Tibial nerve (tissue), 4 donors: Measurements from ENCODE around the gene COQ4. TPM values are rescaled to one million over a fixed set of nuclear protein-coding genes. Genes with fewer than 3 reads are reported as not detected.

ENCODE experiments used
- DNase-seq, 2 donors: peaks; one replicate each; pipeline ENCODE4 v3.0.0-alpha.2; 2019; ENCODE audit warnings: low spot score in 2 of 2
- H3K27ac ChIP-seq, 4 donors: fragments of 200-600 bp; sonication (generic) in 3 of 4; one replicate each; pipeline ENCODE4 v1.5.1; 2017 to 2019; ENCODE audit warnings: mild to moderate bottlenecking in 1 of 4
- H3K27me3 ChIP-seq, 2 donors: fragments of 200-600 bp; sonication (generic) in 1 of 2; one replicate each; pipeline versions ENCODE4 v1.5.1 to v1.6.0; 2017 to 2019
- H3K36me3 ChIP-seq, 3 donors: fragments of 200-600 bp; sonication (generic); one replicate each; pipeline ENCODE4 v1.5.1; 2018 to 2019
- H3K4me1 ChIP-seq, 4 donors: fragments of 200-600 bp; sonication (generic) in 3 of 4; one replicate each; pipeline ENCODE4 v1.5.1; 2017 to 2019
- H3K4me3 ChIP-seq, 4 donors: fragments of 200-600 bp; sonication (generic) in 3 of 4; one replicate each; pipeline ENCODE4 v1.5.1; 2017 to 2019; ENCODE audit warnings: mild to moderate bottlenecking in 1 of 4, moderate library complexity in 1 of 4
- H3K9me3 ChIP-seq, 4 donors: fragments of 200-600 bp; sonication (generic) in 3 of 4; one replicate each; pipeline ENCODE4 v1.5.1; 2017 to 2019
- CTCF ChIP-seq, 5 experiments: fragments of 200-600 bp in 3 of 5; fragments of 450-650 bp in 2 of 5; sonication (generic) in 3 of 5; IDR thresholded peaks; one replicate each; pipeline ENCODE4 v1.5.1; 2016 to 2019; ENCODE audit warnings: antibody characterized with exemption in 5 of 5, mild to moderate bottlenecking in 3 of 5, moderate library complexity in 2 of 5
- EP300 ChIP-seq, 2 donors: sonication (generic); formaldehyde crosslinking; IDR thresholded peaks; one replicate each; pipeline ENCODE4 v1.6.1; 2017; ENCODE audit warnings: antibody characterized with exemption in 2 of 2, mild to moderate bottlenecking in 1 of 2
- POLR2A ChIP-seq, 2 donors: fragments of 450-650 bp; IDR thresholded peaks; one replicate each; pipeline ENCODE4 v1.6.1; 2017; ENCODE audit warnings: antibody characterized with exemption in 2 of 2, mild to moderate bottlenecking in 2 of 2, moderate library complexity in 2 of 2
- WGBS, 2 donors: methylation state at CpG; one replicate each; pipeline ENCODE4 v1.1.5; 2018; 5-methylcytosine and 5-hydroxymethylcytosine counted together
- total RNA-seq, 4 donors: library from RNA; depleted of rRNA; stranded (reverse); fragments of >200 nt; gene quantifications; one replicate each; pipeline ENCODE4 v1.1.0, GENCODE V29; 2016

Gene COQ4
- total RNA-seq, 4 donors from 2014 or later: 50.5 to 71.7 (median 65.5) TPM

GRCh38 chr9:128374221-128374675 lies 51.6 kb downstream of the COQ4 start:
- H3K36me3 ChIP-seq: peaks cover 0 to 46% (median 4%) of the 10 kb centered on the region in 3 donors
- no peaks in the 10 kb centered on the region for H3K27me3 ChIP-seq
- no peak overlapping the region for H3K4me3 ChIP-seq
- no peak for DNase-seq
- H3K4me1 ChIP-seq: peaks cover 0 to 45% (median 16%) of the 10 kb centered on the region in 4 donors
- H3K9me3 ChIP-seq: no peaks in the 10 kb centered on the region
- WGBS, 2 donors: 51 to 55% methylated on average over 9 of the region's 9 CpGs
- no peak for TF ChIP-seq POLR2A (IDR thresholded peaks at IDR 0.05)
- no peak for TF ChIP-seq EP300 (IDR thresholded peaks at IDR 0.05)
- no peak for TF ChIP-seq CTCF (IDR thresholded peaks at IDR 0.05)
- no peak overlapping the region for H3K27ac ChIP-seq

- Histone ChIP-seq H3K27ac (no peak overlapping the region), H3K36me3 (peaks cover 0 to 62% (median 9%) of the 10 kb centered on the region in 3 donors), H3K4me1 (peaks cover 0 to 34% (median 9%) of the 10 kb centered on the region in 4 donors), H3K27me3 (no peaks in the 10 kb centered on the region), H3K9me3 (no peaks in the 10 kb centered on the region), H3K4me3 (no peak overlapping the region)
- no peak for DNase-seq
- TF ChIP-seq EP300 (IDR thresholded peaks at IDR 0.05): no peak
- no peak for TF ChIP-seq POLR2A (IDR thresholded peaks at IDR 0.05)
- no peak for TF ChIP-seq CTCF (IDR thresholded peaks at IDR 0.05)
- 76 to 82% methylated on average over 5 of the region's 5 CpGs for WGBS, 2 donors
These were observed 53.2 kb downstream of the COQ4 start for GRCh38 chr9:128375865-128376264.

- Histone ChIP-seq H3K4me1 (no peaks in the 10 kb centered on the region), H3K36me3 (peaks cover 0 to 98% (median 9%) of the 10 kb centered on the region in 3 donors), H3K9me3 (no peaks in the 10 kb centered on the region), H3K27ac (no peak overlapping the region), H3K4me3 (no peak overlapping the region), H3K27me3 (no peaks in the 10 kb centered on the region)
- no peak for DNase-seq
- 61 to 69% methylated on average over 6 of the region's 6 CpGs for WGBS, 2 donors
- TF ChIP-seq POLR2A (IDR thresholded peaks at IDR 0.05) (no peak), EP300 (IDR thresholded peaks at IDR 0.05) (no peak), CTCF (IDR thresholded peaks at IDR 0.05) (no peak)
These were observed 59.6 kb downstream of the COQ4 start for GRCh38 chr9:128382261-128382660.

GRCh38 chr9:128383007-128383753 lies 60.5 kb downstream of the COQ4 start:
- WGBS, 2 donors: 62 to 68% methylated on average over 9 of the region's 9 CpGs
- no peaks in the 10 kb centered on the region for H3K4me1 ChIP-seq

More at GRCh38 chr9:128383007-128383753, 60.5 kb downstream of the COQ4 start:
- no peak for DNase-seq
- no peak for TF ChIP-seq EP300 (IDR thresholded peaks at IDR 0.05)
- TF ChIP-seq CTCF (IDR thresholded peaks at IDR 0.05): no peak
- TF ChIP-seq POLR2A (IDR thresholded peaks at IDR 0.05): no peak
- Histone ChIP-seq H3K27me3 (no peaks in the 10 kb centered on the region), H3K27ac (no peak overlapping the region), H3K9me3 (no peaks in the 10 kb centered on the region), H3K4me3 (no peak overlapping the region), H3K36me3 (peaks cover 0 to 100% (median 9%) of the 10 kb centered on the region in 3 donors)

Other genes with a start within 250 kb of the COQ4 start
- 100 to 1,000 TPM in 1 of 4 donors, 10 to 100 TPM in 3; 68.9 to 180 (median 74.7) TPM for gene PTGES2, start 195.1 kb upstream of the COQ4 start, total RNA-seq
- gene LCN2, start 173.4 kb upstream of the COQ4 start, total RNA-seq: not detected
- gene BBLN, start 162.6 kb upstream of the COQ4 start, total RNA-seq: 100 to 1,000 TPM; 202 to 310 (median 243) TPM
- gene CIZ1, start 131.3 kb upstream of the COQ4 start, total RNA-seq: 10 to 100 TPM; 59.4 to 99.3 (median 71.4) TPM
- gene DNM1, start 119.5 kb upstream of the COQ4 start, total RNA-seq: 10 to 100 TPM; 19.9 to 50.4 (median 41.4) TPM
- 100 to 1,000 TPM in 1 of 4 donors, 10 to 100 TPM in 3; 67.4 to 103 (median 91.9) TPM for gene GOLGA2, start 46.8 kb upstream of the COQ4 start, total RNA-seq
- 10 to 100 TPM; 27.5 to 39.8 (median 32.9) TPM for gene SWI5, start 46.6 kb upstream of the COQ4 start, total RNA-seq
- gene TRUB2, start 392 bp upstream of the COQ4 start, total RNA-seq: 10 to 100 TPM in 1 of 4 donors, 1 to 10 TPM in 3; 7.2 to 18.3 (median 9.2) TPM
- gene SLC27A4, start 17.7 kb downstream of the COQ4 start, total RNA-seq: 10 to 100 TPM; 13.5 to 33.3 (median 18.0) TPM
- gene URM1, start 48.5 kb downstream of the COQ4 start, total RNA-seq: 10 to 100 TPM; 18.1 to 25.5 (median 23.2) TPM
- gene CERCAM, start 98.0 kb downstream of the COQ4 start, total RNA-seq: 10 to 100 TPM; 23.7 to 48.2 (median 31.6) TPM
- 10 to 100 TPM; 23.2 to 32.7 (median 25.8) TPM for gene ODF2, start 133.2 kb downstream of the COQ4 start, total RNA-seq
- gene GLE1, start 181.9 kb downstream of the COQ4 start, total RNA-seq: 10 to 100 TPM; 24.5 to 30.4 (median 28.8) TPM
- 100 to 1,000 TPM; 491 to 540 (median 508) TPM for gene SPTAN1, start 229.7 kb downstream of the COQ4 start, total RNA-seq